HFFc6 (cell line): ENCODE data around the gene CIAPIN1. TPM values are rescaled to one million over a fixed set of nuclear protein-coding genes. Genes with fewer than 3 reads are reported as not detected.

Experiments
- DNase-seq: peaks from one replicate; pipeline ENCODE4 v3.0.0-alpha.2; 2018
- H3K27ac Mint-ChIP-seq: 2 replicates; pipeline ENCODE4 v1.8.0; 2020; ENCODE audit warnings: mild to moderate bottlenecking, mixed read lengths
- H3K27me3 Mint-ChIP-seq: 2 replicates; pipeline ENCODE4 v1.8.0; 2021; ENCODE audit warnings: mild to moderate bottlenecking, moderate library complexity, mixed read lengths; ENCODE audit not compliant: insufficient read depth
- H3K36me3 Mint-ChIP-seq: 2 replicates; pipeline ENCODE4 v1.8.0; 2021; ENCODE audit warnings: low read depth, mixed read lengths
- H3K4me1 Mint-ChIP-seq: 2 replicates; pipeline ENCODE4 v1.8.0; 2020; ENCODE audit warnings: low read depth, mixed read lengths
- H3K4me3 Mint-ChIP-seq: 2 replicates; pipeline ENCODE4 v1.8.0; 2020; ENCODE audit warnings: mild to moderate bottlenecking, moderate library complexity, mixed read lengths
- H3K9me3 Mint-ChIP-seq: 2 replicates; pipeline ENCODE4 v1.8.0; 2020; ENCODE audit warnings: mild to moderate bottlenecking, mixed read lengths
- CTCF ChIP-seq: fragments of 200-600 bp; sonication (generic); IDR thresholded peaks from 2 replicates; pipeline ENCODE4 v1.5.0; 2021; ENCODE audit warnings: antibody characterized with exemption, mild to moderate bottlenecking
- total RNA-seq, 6 experiments: library from RNA; stranded (reverse); fragmentation: NEBNext Ultra II Directional; extraction: Animal tissue kit (Norgen Biotek cat#: 25700); gene quantifications; 2 replicates in 1 of 6; 3 replicates in 5 of 6; pipeline ENCODE4 v1.2.3, GENCODE V29; 2021

Gene CIAPIN1
- total RNA-seq, 6 experiments from 2014 or later = 37.5 to 49.0 (median 46.8) TPM

DNA sequence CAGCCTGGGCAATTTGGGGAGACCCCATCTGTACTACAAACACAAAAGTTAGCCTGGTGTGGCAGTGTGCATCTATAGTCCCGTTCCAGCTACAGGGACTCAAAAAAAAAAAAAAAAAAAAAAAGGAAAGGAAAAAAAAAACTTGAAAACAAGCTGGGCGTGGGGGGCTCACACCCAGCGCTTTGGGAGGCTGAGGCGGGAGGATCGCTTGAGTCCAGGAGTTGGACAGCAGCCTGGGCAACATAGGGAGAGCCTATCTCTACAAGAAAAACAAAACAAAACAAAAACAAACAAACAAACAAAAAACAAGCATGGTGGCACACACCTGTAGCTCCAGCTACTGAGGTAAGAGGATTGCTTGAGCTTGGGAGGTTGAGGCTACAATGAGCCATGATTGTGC, 55.5 kb downstream of the CIAPIN1 start:
- Mint-ChIP-seq H3K4me1 (no peaks in the 10 kb centered on the region), H3K9me3 (peaks cover 7% of the 10 kb centered on the region; the same call in 1 of the 2 replicates), H3K4me3 (no peak overlapping the region), H3K36me3 (no peaks in the 10 kb centered on the region), H3K27me3 (peaks cover 39% of the 10 kb centered on the region), H3K27ac (no peak overlapping the region)
- no peak for DNase-seq
- TF ChIP-seq CTCF = no peak

- H3K27ac Mint-ChIP-seq = no peak overlapping the region
- no peak overlapping the region for H3K4me3 Mint-ChIP-seq
- no peaks in the 10 kb centered on the region for H3K36me3 Mint-ChIP-seq
- no peaks in the 10 kb centered on the region for H3K4me1 Mint-ChIP-seq
- peaks cover 40% of the 10 kb centered on the region for H3K27me3 Mint-ChIP-seq
- no peak for TF ChIP-seq CTCF
- no peak for DNase-seq
- peaks cover 7% of the 10 kb centered on the region; the same call in 1 of the 2 replicates for H3K9me3 Mint-ChIP-seq
Observed at GRCh38 chr16:57391300-57391699, 55.9 kb downstream of the CIAPIN1 start.

- Mint-ChIP-seq H3K36me3 (no peaks in the 10 kb centered on the region), H3K9me3 (peaks cover 7% of the 10 kb centered on the region; the same call in 1 of the 2 replicates), H3K4me1 (no peaks in the 10 kb centered on the region), H3K4me3 (no peak overlapping the region), H3K27me3 (peaks cover 38% of the 10 kb centered on the region), H3K27ac (no peak overlapping the region)
- DNase-seq = no peak
- TF ChIP-seq CTCF = no peak
Observed at GRCh38 chr16:57390636-57391295, 56.4 kb downstream of the CIAPIN1 start.

- no peak for TF ChIP-seq CTCF
- DNase-seq = no peak
- Mint-ChIP-seq H3K4me3 (no peak overlapping the region), H3K36me3 (no peaks in the 10 kb centered on the region), H3K27ac (no peak overlapping the region), H3K4me1 (no peaks in the 10 kb centered on the region; the same call in 1 of the 2 replicates), H3K27me3 (peaks cover 40% of the 10 kb centered on the region), H3K9me3 (no peaks in the 10 kb centered on the region)
Observed at GRCh38 chr16:57389087-57389468, 58.1 kb downstream of the CIAPIN1 start.

- no peak for DNase-seq
- Mint-ChIP-seq H3K9me3 (no peaks in the 10 kb centered on the region), H3K36me3 (no peaks in the 10 kb centered on the region), H3K27ac (no peak overlapping the region), H3K27me3 (peaks cover 42% of the 10 kb centered on the region), H3K4me3 (no peak overlapping the region), H3K4me1 (no peaks in the 10 kb centered on the region; the same call in 1 of the 2 replicates)
- TF ChIP-seq CTCF = no peak
Observed at GRCh38 chr16:57388359-57389086, 58.7 kb downstream of the CIAPIN1 start.
